Breast epithelium (tissue), 4 donors: Measurements from ENCODE around the gene TMIGD3. TPM values are rescaled to one million over a fixed set of nuclear protein-coding genes. Genes with fewer than 3 reads are reported as not detected.

Source experiments
- DNase-seq, 2 donors: peaks; one replicate each; pipeline ENCODE4 v3.0.0-alpha.2; 2019; ENCODE audit warnings: low spot score in 2 of 2
- H3K27ac ChIP-seq, 2 donors: fragments of 200-600 bp; sonication (generic) in 1 of 2; one replicate each; pipeline ENCODE4 v1.5.1; 2016 to 2019; ENCODE audit warnings: mild to moderate bottlenecking in 1 of 2
- H3K27me3 ChIP-seq, 2 donors: fragments of 200-600 bp; sonication (generic) in 1 of 2; one replicate each; pipeline versions ENCODE4 v1.5.1 to v1.6.0; 2017 to 2019; ENCODE audit warnings: control low read depth in 1 of 2, mild to moderate bottlenecking in 1 of 2
- H3K36me3 ChIP-seq: fragments of 200-600 bp; one replicate; pipeline ENCODE4 v1.5.1; 2019
- H3K4me1 ChIP-seq, 2 donors: fragments of 200-600 bp; sonication (generic); one replicate each; pipeline ENCODE4 v1.5.1; 2016 to 2019; ENCODE audit warnings: control low read depth in 1 of 2
- H3K4me3 ChIP-seq, 3 donors: fragments of 200-600 bp; sonication (generic); 1 replicate in 2 of 3; 2 replicates in 1 of 3; pipeline ENCODE4 v1.5.1; 2016 to 2019; ENCODE audit warnings: mild to moderate bottlenecking in 3 of 3, moderate library complexity in 2 of 3
- H3K9me3 ChIP-seq, 2 donors: fragments of 200-600 bp; sonication (generic) in 1 of 2; one replicate each; pipeline ENCODE4 v1.5.1; 2016 to 2019; ENCODE audit warnings: control low read depth in 1 of 2
- POLR2A ChIP-seq: fragments of 450-650 bp; IDR thresholded peaks from one replicate; pipeline ENCODE4 v1.6.1; 2016; ENCODE audit warnings: antibody characterized with exemption, mild to moderate bottlenecking, moderate library complexity
- POLR2AphosphoS5 ChIP-seq, 3 donors: sonication (generic); formaldehyde crosslinking; IDR thresholded peaks; one replicate each; pipeline ENCODE4 v1.6.1; 2017; ENCODE audit warnings: antibody characterized with exemption in 3 of 3
- intact Hi-C: fragments of 100-400 bp; cut with DNase I; formaldehyde crosslinking; loops from one replicate; pipeline ENCODE4 v1.15.1; 2023; ENCODE audit warnings: low total_unique reads
- total RNA-seq, 3 donors: library from RNA; depleted of rRNA; stranded (reverse); fragments of >200 nt; gene quantifications; one replicate each; pipeline ENCODE4 v1.1.0, GENCODE V29; 2016
- TF ChIP-seq, protein P1 (sequence below), 3 donors: fragments of 450-650 bp; IDR thresholded peaks; one replicate each; pipeline ENCODE4 v1.5.1; 2016 to 2017; ENCODE audit warnings: antibody characterized with exemption in 3 of 3, mild to moderate bottlenecking in 3 of 3, moderate library complexity in 3 of 3

Gene TMIGD3
- total RNA-seq, 3 donors from 2014 or later = 5.9 to 14.6 (median 10.0) TPM

DNA sequence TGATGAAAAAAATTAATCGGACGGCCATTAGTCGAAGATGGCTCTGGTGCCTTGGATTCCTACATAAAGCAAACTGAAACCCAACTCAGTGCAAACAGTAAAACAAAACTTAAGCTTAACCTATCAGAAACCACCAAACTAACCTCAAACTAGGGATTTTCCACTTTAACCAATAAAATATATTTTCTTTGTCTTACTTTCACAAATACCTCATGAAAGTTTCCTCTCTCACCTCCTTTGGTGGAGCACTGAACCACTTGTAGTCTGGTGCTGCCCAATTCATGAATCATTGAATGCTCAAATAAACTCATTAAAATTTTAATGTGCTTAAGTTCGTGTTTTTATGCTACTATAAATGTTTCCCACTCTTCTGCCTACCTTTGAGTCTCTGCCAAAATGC, 7.0 kb downstream of the TMIGD3 start:
- H3K36me3 ChIP-seq = no peaks in the 10 kb centered on the region
- no peaks in the 10 kb centered on the region for H3K9me3 ChIP-seq
- no peak overlapping the region for H3K27ac ChIP-seq
- DNase-seq = no peak
- TF ChIP-seq, protein P1, sequence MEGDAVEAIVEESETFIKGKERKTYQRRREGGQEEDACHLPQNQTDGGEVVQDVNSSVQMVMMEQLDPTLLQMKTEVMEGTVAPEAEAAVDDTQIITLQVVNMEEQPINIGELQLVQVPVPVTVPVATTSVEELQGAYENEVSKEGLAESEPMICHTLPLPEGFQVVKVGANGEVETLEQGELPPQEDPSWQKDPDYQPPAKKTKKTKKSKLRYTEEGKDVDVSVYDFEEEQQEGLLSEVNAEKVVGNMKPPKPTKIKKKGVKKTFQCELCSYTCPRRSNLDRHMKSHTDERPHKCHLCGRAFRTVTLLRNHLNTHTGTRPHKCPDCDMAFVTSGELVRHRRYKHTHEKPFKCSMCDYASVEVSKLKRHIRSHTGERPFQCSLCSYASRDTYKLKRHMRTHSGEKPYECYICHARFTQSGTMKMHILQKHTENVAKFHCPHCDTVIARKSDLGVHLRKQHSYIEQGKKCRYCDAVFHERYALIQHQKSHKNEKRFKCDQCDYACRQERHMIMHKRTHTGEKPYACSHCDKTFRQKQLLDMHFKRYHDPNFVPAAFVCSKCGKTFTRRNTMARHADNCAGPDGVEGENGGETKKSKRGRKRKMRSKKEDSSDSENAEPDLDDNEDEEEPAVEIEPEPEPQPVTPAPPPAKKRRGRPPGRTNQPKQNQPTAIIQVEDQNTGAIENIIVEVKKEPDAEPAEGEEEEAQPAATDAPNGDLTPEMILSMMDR (IDR thresholded peaks at IDR 0.05) = no peak
- TF ChIP-seq POLR2A (no peak), POLR2AphosphoS5 (IDR thresholded peaks at IDR 0.05) (no peak)
- no peaks in the 10 kb centered on the region for H3K27me3 ChIP-seq
- intact Hi-C loops = no loop called here
- H3K4me1 ChIP-seq = no peaks in the 10 kb centered on the region
- no peak overlapping the region for H3K4me3 ChIP-seq

DNA sequence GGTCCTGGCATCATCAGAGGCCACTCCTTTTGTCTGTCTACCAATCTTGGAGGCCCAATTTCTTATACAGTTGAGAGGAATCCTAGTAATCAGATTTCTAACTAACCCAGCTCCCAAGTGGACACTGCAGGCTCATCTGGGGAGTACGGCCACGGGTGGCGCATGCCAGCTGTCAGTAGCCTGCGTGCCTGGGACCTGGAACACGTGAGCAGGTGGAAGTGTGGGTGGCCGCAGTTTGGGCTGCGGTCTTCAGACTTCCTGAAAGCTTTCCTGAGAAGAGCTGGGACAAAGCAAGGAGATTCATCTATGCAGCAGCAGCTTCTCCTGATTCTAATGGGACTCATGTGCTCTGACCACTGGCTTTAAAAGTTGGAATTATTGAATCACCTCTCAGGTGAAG, 12.4 kb downstream of the TMIGD3 start:
- DNase-seq = no peak

DNA sequence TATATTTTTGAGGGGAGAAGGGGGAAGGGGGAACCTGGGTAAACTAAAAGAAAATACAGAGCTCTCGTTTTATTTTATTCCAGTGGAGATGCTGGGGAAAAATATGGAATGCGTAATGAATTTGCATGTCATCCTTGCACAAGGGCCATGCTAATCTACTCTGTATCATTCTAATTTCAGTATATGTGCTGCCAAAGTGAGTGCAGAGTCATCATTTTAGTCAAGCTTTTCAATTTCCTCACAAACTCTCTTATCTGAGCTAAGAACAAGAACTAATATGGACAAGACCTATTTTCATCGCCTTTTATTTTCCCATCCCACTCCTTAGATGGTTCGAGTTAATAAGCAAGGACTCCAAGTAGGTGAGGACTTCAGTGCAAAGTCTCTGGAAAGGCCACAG, 13.2 kb downstream of the TMIGD3 start:
- Histone ChIP-seq H3K9me3 (no peaks in the 10 kb centered on the region), H3K27ac (peak overlapping the region in 1 of 2 donors; percentile 7), H3K36me3 (no peaks in the 10 kb centered on the region), H3K27me3 (no peaks in the 10 kb centered on the region), H3K4me3 (no peak overlapping the region), H3K4me1 (no peaks in the 10 kb centered on the region)
- no peak for DNase-seq
- intact Hi-C loops = no loop called here
- TF ChIP-seq POLR2AphosphoS5 (IDR thresholded peaks at IDR 0.05) (no peak), POLR2A (no peak)
- TF ChIP-seq, protein P1 (IDR thresholded peaks at IDR 0.05) = no peak

More for the DNA sequence above, 12.4 kb downstream of the TMIGD3 start:
- Histone ChIP-seq H3K36me3 (no peaks in the 10 kb centered on the region), H3K4me3 (no peak overlapping the region), H3K27me3 (no peaks in the 10 kb centered on the region), H3K4me1 (no peaks in the 10 kb centered on the region), H3K27ac (no peak overlapping the region), H3K9me3 (no peaks in the 10 kb centered on the region)
- intact Hi-C loops = no loop called here
- TF ChIP-seq POLR2A = no peak
- TF ChIP-seq, protein P1 (IDR thresholded peaks at IDR 0.05) = no peak
- no peak for TF ChIP-seq POLR2AphosphoS5 (IDR thresholded peaks at IDR 0.05)

DNA sequence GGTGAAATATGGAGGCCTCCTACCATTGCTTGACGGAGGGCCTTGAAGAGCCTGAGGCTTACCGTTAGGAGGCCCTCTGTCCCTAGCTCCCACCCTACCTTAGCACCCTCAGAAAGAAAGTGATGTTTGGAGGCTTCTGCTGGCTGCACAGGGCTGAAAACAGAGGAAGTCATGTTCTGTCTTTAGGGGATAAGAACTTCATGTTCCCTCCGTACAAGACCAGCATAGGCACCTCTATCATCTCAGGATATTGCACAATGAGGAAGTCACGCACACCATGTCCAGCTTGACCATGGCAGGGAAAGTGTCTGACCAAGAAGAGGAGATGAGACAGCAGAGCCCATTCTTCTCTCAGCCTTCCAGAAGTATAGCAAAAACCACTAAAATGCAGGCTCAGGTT, 13.8 kb downstream of the TMIGD3 start:
- no peak overlapping the region for H3K4me3 ChIP-seq
- DNase-seq = no peak
- TF ChIP-seq POLR2AphosphoS5 (IDR thresholded peaks at IDR 0.05) (peak in 1 of 3 donors; percentile 50), POLR2A (no peak)
- H3K27me3 ChIP-seq = no peaks in the 10 kb centered on the region
- H3K9me3 ChIP-seq = no peaks in the 10 kb centered on the region
- H3K27ac ChIP-seq = peak overlapping the region in 1 of 2 donors; percentile 32
- H3K36me3 ChIP-seq = no peaks in the 10 kb centered on the region
- H3K4me1 ChIP-seq = no peaks in the 10 kb centered on the region
- intact Hi-C loops = no loop called here

DNA sequence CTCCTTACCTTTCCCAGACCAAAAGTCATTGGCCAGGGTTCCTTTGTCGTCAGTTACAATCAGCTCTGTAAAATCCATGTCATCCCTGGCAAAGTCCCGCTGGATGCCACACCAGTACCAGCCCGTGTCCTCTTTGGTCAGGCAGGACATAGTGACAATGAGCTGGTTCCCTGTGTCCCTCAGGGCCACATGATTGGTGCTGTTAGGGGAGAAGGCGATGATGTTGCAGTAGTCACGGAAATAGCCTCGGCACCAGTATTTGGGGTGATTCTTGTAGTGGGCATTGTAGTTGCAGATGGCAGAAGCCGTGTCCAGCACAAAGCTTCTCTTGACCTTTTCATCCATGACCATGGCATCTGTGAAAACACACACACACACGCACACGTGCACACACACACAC, 14.8 kb downstream of the TMIGD3 start:
- H3K36me3 ChIP-seq = no peaks in the 10 kb centered on the region
- no peak for DNase-seq
- no peaks in the 10 kb centered on the region for H3K27me3 ChIP-seq
- H3K27ac ChIP-seq = no peak overlapping the region
- intact Hi-C loops = no loop called here
- no peaks in the 10 kb centered on the region for H3K4me1 ChIP-seq
- H3K9me3 ChIP-seq = no peaks in the 10 kb centered on the region
- TF ChIP-seq POLR2A (no peak), POLR2AphosphoS5 (IDR thresholded peaks at IDR 0.05) (no peak)
- TF ChIP-seq, protein P1 (IDR thresholded peaks at IDR 0.05) = no peak
- no peak overlapping the region for H3K4me3 ChIP-seq

DNA sequence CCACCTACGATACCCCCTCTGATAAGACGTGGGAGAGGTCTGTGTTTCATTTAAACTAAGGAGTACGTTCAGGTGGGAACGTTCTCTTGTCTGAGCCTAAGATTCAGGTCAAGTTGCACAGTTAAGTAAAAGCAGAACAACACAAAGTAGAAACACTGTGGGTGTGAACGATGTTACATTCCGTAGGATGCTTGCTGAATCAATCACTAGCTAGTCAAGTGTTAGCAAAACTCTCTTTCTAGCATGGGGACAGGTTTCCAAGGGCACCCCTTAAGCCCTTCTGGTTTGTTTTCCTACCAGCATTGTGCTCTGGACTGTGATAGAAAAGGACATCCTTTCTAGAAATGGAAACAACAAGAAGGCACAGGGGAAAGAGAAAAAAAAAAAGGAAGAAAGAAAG, 16.3 kb downstream of the TMIGD3 start:
- TF ChIP-seq POLR2A = no peak
- TF ChIP-seq, protein P1 (IDR thresholded peaks at IDR 0.05) = no peak
- TF ChIP-seq POLR2AphosphoS5 (IDR thresholded peaks at IDR 0.05) = no peak
- intact Hi-C loops = no loop called here
- H3K4me1 ChIP-seq = no peaks in the 10 kb centered on the region
- H3K27me3 ChIP-seq = no peaks in the 10 kb centered on the region
- no peak for DNase-seq
- H3K27ac ChIP-seq = no peak overlapping the region
- H3K9me3 ChIP-seq = no peaks in the 10 kb centered on the region
- H3K36me3 ChIP-seq = no peaks in the 10 kb centered on the region
- no peak overlapping the region for H3K4me3 ChIP-seq
